Activated CD8-positive, alpha-beta memory T cell treated with anti-CD3 and anti-CD28 coated beads for 48 hours (primary cell): Measurements from ENCODE around the gene CYP21A2.
A peak's percentile ranks its signal among the peaks of the same experiment; 100 is the strongest.

Experiments used
- DNase-seq, 3 experiments: peaks; one replicate each; pipeline ENCODE4 v3.0.0-alpha.2; 2020; ENCODE audit warnings: low read depth in 2 of 3, low spot score in 2 of 3

The CYP21A2 gene

DNA sequence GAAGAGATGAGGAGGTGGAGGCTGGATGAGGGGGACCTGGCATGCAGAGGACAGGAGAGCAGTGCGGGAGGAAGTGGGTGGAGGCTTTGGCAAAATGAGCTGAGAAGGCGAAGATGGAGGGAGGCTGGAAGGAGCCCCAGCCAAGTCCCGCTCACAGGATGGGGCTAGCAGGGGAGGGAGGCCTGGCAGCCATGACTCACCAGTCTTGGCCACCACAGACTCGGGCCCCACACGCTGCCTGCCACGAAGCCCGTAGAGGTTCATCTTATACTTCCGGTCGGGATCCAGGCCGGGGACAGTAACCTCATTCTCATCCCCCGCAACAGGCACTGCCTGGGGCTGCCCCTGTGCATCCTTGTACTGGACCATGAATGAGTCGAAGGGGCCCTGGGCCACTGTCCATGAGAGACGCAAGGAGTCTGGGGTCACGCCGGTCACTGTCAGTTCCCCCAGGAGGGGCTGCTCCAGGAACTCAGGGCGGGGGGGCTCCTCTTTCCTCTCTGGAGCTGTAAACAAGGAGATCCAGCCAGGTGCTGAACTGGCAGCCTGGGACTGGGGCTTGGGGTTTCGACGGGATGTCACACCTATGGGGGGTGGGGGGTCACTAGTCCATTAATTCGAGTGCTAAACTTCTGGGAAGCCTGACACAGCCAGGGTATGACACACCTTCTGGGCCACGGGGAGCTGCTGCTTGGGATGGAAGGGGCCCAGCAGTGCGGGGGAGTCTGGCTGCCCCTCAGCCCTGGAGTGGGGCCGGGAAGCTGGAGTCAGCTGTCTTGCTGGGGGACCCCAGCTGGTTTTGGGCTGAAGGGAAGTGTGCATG is 43.2 kb downstream of the CYP21A2 start:
- DNase-seq = no peak

DNA sequence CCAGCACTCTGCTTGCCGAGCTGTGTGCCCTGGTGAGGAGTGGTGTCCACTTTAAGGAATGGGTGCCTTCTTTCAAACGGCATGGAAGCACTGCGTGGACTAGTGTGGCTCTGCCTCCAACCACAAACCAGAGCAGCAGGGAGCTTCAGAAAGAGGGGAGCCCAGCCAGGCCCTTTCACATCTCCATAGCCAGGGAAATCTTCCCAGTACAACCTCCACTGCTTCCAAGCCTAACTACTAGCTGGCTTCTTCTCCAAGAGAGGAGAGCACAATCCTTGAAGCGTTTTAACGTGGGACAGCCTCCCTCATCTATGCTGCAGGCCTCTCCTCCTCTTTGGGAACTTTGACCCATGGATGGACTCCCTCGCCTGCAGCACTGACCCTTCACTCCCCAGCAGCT is 44.3 kb downstream of the CYP21A2 start:
- no peak for DNase-seq

DNA sequence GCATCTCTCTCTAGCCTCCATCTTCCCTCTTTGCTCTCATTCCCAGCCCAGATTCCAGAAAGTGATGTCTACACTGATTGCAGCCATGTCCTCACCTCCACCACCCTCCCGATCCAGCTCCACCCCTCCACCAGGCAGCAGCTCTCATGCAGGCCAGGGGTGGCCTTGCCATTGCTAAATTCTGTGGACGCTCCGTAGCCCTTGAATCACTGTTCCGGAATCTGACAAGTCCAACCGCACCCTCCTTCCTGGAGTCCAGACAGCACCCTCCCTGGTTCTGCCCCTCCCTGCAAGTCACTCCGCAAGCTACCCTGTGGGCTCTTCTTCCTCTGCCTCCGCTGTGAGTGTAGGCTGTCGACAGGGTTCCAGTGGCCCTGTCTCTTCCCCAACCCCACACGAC is 44.7 kb downstream of the CYP21A2 start:
- DNase-seq = no peak

DNA sequence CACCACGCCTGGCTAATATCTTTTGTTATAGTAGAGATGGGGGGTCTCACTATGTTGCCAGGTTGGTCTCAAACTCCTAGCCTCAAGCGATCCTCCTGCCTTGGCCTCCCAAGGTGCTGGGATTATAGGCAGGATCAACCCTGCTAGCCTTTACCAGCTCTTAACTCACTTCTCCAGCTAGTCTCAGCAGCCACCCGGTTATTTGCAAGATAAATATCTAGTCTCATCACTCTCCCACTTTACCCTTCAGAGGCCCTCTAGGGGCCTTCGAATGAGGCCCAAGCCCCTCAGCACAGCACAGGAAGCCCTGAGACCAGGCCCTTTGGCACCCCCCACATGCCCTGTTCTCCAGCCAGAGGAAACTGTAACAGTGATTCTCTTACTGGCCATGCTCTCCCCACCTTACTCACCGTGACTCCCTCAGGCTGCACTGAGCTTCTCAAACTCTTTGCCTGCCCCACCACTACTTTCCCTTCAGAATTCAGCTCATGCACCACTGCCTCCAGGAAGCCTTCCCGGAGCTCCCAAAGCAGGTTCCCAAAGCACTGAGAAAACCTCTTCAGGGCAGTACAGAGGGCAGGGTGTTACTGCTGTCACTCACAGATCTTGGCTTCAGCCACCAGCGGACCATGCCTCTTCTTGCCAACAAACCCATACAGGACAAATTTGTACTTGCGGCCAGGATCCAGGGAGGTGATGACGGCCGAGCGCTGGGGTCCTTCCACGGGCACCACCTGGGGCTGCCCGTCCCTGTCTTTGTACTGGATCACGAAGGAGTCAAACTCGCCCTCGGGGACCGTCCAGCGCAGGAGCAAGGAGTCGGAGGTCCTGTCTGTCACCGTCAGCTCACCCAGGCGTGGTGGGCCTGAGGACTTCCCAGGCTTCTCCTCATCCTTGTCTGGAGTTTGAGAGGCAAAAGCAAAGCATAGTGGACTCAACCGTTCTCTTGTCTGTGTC is 45.9 kb downstream of the CYP21A2 start:
- no peak for DNase-seq

GRCh38 chr6:32084780-32085179 is 46.6 kb downstream of the CYP21A2 start:
- DNase-seq = no peak

DNA sequence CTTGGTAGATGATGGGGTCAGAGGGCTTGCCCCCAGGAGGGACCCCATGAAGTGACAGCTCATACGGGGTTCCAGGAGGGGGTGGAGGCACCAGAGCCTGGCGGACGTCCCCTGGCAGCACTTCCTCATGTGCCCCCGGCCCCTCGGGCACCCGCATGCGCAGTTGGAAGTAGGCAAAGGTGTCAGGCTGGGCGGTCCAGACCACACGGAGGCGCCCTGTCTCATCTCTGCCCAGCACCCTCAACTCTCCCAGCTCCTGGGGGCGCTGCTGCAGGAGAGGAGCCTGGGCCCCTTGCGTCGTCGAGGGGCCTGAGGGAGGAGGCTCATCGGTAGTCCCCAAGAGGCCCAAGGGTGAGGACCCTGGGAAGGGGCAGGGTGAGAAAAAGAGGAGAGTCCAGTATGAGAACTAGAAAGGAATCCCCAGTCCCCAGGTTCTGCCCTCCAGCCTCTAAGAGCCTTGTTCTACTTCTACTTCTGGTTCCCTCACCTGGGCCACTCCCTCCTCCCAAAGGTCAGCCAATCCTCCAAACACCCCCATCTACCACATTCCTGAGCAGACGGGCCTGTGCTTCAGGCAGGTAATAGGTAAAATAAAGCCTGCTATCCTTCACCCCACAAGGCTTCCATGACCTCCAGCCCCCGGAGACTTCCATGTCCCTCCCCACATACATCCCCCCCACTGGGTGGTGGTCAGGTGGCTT is 47.7 kb downstream of the CYP21A2 start:
- DNase-seq = no peak

- DNase-seq = peak in 2 of 3 experiments; percentile 19 to 23
Measured at GRCh38 chr6:32086661-32087573, 48.7 kb downstream of the CYP21A2 start.

DNA sequence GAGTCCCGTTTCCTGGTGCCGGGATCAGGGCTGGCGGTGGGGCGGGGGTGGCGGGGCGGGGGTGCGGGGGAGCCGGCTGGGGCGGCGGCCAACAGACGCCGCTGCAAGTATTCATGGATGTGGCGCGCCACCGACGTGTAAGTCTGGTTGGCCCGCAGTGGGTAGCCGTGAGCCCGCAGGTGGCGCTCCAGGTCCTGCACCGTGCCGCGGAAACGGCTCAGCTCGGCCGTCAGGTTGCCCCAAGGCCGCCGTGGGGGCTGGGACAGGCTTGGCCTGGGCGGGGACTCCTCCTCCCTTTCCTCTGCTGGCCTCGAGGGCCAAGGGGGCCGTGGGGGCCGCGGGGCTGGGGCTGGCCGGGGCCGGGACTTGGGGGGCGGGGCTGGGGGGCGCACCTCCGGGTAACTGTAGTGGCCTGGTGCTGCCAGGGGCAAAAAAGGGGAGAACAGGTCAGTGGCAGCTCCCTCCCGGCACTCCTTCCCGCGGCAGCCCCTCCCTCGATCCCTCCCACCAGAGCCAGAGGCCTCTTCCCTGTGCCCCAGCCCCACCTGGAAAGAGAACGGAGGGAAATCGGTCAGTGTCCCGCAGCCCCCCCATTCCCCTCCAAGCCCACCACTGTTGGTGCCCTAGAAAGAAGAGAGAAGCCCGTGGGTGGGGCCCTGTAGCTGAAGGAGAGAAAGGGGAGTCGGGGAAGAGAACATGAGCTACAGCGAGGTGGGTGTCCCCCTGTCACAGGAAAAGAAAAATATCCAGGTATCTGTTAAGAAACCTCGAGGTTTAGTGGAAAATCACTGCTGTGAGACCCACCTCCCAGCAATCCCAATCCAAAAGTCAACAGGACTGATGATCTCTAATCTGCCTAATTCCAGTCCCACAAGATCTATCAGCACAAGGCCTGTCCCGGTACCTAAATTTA is 49.6 kb downstream of the CYP21A2 start:
- peak; percentile 32 to 47 (median 40) for DNase-seq

DNA sequence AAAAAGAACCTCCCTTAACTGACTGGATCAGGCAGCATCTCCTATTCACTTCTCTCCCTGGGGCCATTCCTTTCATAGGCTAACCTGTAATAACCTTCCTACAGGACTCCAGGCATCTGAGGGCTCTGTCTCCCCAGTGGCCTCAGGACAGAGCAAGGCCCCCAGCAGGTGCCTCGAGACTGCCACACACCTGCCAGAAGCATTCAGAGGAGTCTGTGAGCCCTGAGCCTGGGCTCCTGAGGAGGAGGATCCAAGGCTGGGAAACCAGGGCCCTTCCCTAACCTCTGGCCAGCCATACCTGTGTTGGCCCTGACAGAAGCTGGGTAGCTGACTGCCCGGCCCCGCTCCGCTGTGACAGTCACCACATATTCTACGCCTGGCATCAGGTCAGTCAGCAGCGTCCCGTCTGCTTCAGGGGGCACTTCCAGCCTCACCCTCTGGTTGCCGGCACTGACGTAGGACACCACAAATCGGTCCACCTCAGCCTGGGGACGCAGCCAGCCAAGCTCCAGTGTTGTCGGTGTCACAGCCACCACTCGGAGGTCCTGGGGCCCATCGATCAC is 50.4 kb downstream of the CYP21A2 start:
- DNase-seq = no peak

DNA sequence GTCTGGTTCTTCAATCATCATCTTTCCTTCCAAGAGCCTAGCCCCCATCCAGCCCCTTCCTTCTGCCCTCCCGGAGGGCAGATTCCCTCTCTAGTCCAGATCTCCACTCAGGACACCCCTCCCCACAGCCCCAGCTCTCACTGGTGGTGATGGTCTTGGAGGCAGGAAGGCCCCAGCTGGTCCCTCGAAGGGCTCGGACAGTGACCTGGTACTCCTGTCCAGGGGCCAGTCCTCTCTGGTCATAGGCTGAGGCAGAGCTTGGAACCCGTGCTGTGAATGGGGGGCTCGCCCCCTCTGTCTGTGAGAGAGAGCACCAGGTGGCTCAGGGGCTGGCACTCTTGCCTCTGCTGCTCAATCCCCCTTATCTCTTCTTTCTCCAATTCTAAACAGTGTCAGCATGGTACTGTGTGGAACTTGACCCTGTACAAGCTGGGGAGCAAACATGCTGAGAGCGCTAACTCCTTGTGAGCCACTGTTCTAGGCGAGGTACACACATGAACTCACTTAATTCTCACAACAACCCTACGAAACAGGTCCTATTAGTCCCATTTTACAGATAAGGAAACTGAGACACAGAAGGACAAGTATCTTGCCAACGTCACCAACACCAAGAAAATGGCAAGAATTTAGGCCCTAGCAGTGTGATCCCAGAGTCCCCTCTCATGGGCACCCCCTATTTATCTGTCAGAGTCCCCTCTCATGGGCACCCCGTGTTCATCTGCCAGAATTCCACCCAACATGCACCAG is 51.0 kb downstream of the CYP21A2 start:
- DNase-seq = no peak
